ENCODE measurements around the gene ZNF48.

The ZNF48 gene

GRCh38 chr16:30416047-30416603, 20.9 kb downstream of the ZNF48 start:
- H3K9ac ChIP-seq (ENCODE audit: low read length) = no peak overlapping the region
- no peaks in the 10 kb centered on the region for H3K27me3 ChIP-seq (ENCODE audit: control insufficient read depth, insufficient read depth, low read length)
- H3K36me3 ChIP-seq (ENCODE audit: control insufficient read depth, insufficient read depth, low read length) = peaks cover 42% of the 10 kb centered on the region
- no peaks in the 10 kb centered on the region for H3K9me3 ChIP-seq (ENCODE audit: control insufficient read depth, insufficient read depth, low read depth, low read length)
- no peak overlapping the region for H3K27ac ChIP-seq (ENCODE audit: low read depth, low read length)
- peaks cover 11% of the 10 kb centered on the region for H3K4me1 ChIP-seq (ENCODE audit: control insufficient read depth, insufficient read depth, low read length)
- no peak overlapping the region for H3K4me3 ChIP-seq (ENCODE audit: low read depth, low read length)

GRCh38 chr16:30416624-30417528, 21.7 kb downstream of the ZNF48 start:
- H3K4me1 ChIP-seq (ENCODE audit: control insufficient read depth, insufficient read depth, low read length) = peaks cover 11% of the 10 kb centered on the region
- peaks cover 40% of the 10 kb centered on the region for H3K36me3 ChIP-seq (ENCODE audit: control insufficient read depth, insufficient read depth, low read length)
- peak overlapping the region; percentile 60 for H3K9ac ChIP-seq (ENCODE audit: low read length)
- H3K9me3 ChIP-seq (ENCODE audit: control insufficient read depth, insufficient read depth, low read depth, low read length) = no peaks in the 10 kb centered on the region
- no peak overlapping the region for H3K27ac ChIP-seq (ENCODE audit: low read depth, low read length)
- H3K4me3 ChIP-seq (ENCODE audit: low read depth, low read length) = peak overlapping the region; percentile 66
- no peaks in the 10 kb centered on the region for H3K27me3 ChIP-seq (ENCODE audit: control insufficient read depth, insufficient read depth, low read length)

- no peaks in the 10 kb centered on the region for H3K27me3 ChIP-seq (ENCODE audit: control insufficient read depth, insufficient read depth, low read length)
- peak overlapping the region; percentile 60 for H3K9ac ChIP-seq (ENCODE audit: low read length)
- H3K4me1 ChIP-seq (ENCODE audit: control insufficient read depth, insufficient read depth, low read length) = peaks cover 11% of the 10 kb centered on the region
- H3K27ac ChIP-seq (ENCODE audit: low read depth, low read length) = peak overlapping the region; percentile 15; the same call in 1 of the 2 replicates
- peak overlapping the region; percentile 66 for H3K4me3 ChIP-seq (ENCODE audit: low read depth, low read length)
- H3K36me3 ChIP-seq (ENCODE audit: control insufficient read depth, insufficient read depth, low read length) = peaks cover 38% of the 10 kb centered on the region
- no peaks in the 10 kb centered on the region for H3K9me3 ChIP-seq (ENCODE audit: control insufficient read depth, insufficient read depth, low read depth, low read length)
Observed at GRCh38 chr16:30417529-30418349, 22.5 kb downstream of the ZNF48 start.

GRCh38 chr16:30418350-30419181, 23.3 kb downstream of the ZNF48 start:
- Histone ChIP-seq H3K4me3 (ENCODE audit: low read depth, low read length) (peak overlapping the region; percentile 66), H3K27ac (ENCODE audit: low read depth, low read length) (peak overlapping the region; percentile 15; the same call in 1 of the 2 replicates), H3K27me3 (ENCODE audit: control insufficient read depth, insufficient read depth, low read length) (no peaks in the 10 kb centered on the region), H3K4me1 (ENCODE audit: control insufficient read depth, insufficient read depth, low read length) (peaks cover 11% of the 10 kb centered on the region), H3K9me3 (ENCODE audit: control insufficient read depth, insufficient read depth, low read depth, low read length) (no peaks in the 10 kb centered on the region), H3K36me3 (ENCODE audit: control insufficient read depth, insufficient read depth, low read length) (peaks cover 34% of the 10 kb centered on the region), H3K9ac (ENCODE audit: low read length) (peak overlapping the region; percentile 60)

- Histone ChIP-seq H3K27me3 (ENCODE audit: control insufficient read depth, insufficient read depth, low read length) (no peaks in the 10 kb centered on the region), H3K36me3 (ENCODE audit: control insufficient read depth, insufficient read depth, low read length) (peaks cover 45% of the 10 kb centered on the region), H3K9me3 (ENCODE audit: control insufficient read depth, insufficient read depth, low read depth, low read length) (no peaks in the 10 kb centered on the region), H3K4me3 (ENCODE audit: low read depth, low read length) (no peak overlapping the region), H3K27ac (ENCODE audit: low read depth, low read length) (no peak overlapping the region), H3K9ac (ENCODE audit: low read length) (no peak overlapping the region), H3K4me1 (ENCODE audit: control insufficient read depth, insufficient read depth, low read length) (peaks cover 11% of the 10 kb centered on the region)
Observed at GRCh38 chr16:30421010-30421409, 25.8 kb downstream of the ZNF48 start.

GRCh38 chr16:30428055-30428454, 32.8 kb downstream of the ZNF48 start:
- no peak overlapping the region for H3K27ac ChIP-seq (ENCODE audit: low read depth, low read length)
- H3K9me3 ChIP-seq (ENCODE audit: control insufficient read depth, insufficient read depth, low read depth, low read length) = no peaks in the 10 kb centered on the region
- H3K27me3 ChIP-seq (ENCODE audit: control insufficient read depth, insufficient read depth, low read length) = no peaks in the 10 kb centered on the region
- no peak overlapping the region for H3K4me3 ChIP-seq (ENCODE audit: low read depth, low read length)
- H3K36me3 ChIP-seq (ENCODE audit: control insufficient read depth, insufficient read depth, low read length) = peaks cover 33% of the 10 kb centered on the region
- peaks cover 10% of the 10 kb centered on the region for H3K4me1 ChIP-seq (ENCODE audit: control insufficient read depth, insufficient read depth, low read length)
- no peak overlapping the region for H3K9ac ChIP-seq (ENCODE audit: low read length)

GRCh38 chr16:30429418-30429677, 34.1 kb downstream of the ZNF48 start:
- H3K27ac ChIP-seq (ENCODE audit: low read depth, low read length) = no peak overlapping the region
- peak overlapping the region; percentile 76 for H3K9ac ChIP-seq (ENCODE audit: low read length)
- peaks cover 10% of the 10 kb centered on the region for H3K4me1 ChIP-seq (ENCODE audit: control insufficient read depth, insufficient read depth, low read length)
- peaks cover 22% of the 10 kb centered on the region for H3K36me3 ChIP-seq (ENCODE audit: control insufficient read depth, insufficient read depth, low read length)
- H3K9me3 ChIP-seq (ENCODE audit: control insufficient read depth, insufficient read depth, low read depth, low read length) = no peaks in the 10 kb centered on the region
- H3K4me3 ChIP-seq (ENCODE audit: low read depth, low read length) = peak overlapping the region; percentile 81
- no peaks in the 10 kb centered on the region for H3K27me3 ChIP-seq (ENCODE audit: control insufficient read depth, insufficient read depth, low read length)

GRCh38 chr16:30429678-30430427, 34.6 kb downstream of the ZNF48 start, which contains the start of gene DCTPP1:
DCTPP1 (minus strand) TSS chr16:30430030; CDS start chr16:30429980, 50 bp downstream.
- Histone ChIP-seq H3K9ac (ENCODE audit: low read length) (peak within 1 kb of the TSS; percentile 76), H3K4me3 (ENCODE audit: low read depth, low read length) (peak within 1 kb of the TSS; percentile 81), H3K4me1 (ENCODE audit: control insufficient read depth, insufficient read depth, low read length) (peaks cover 10% of the 10 kb centered on the region), H3K27me3 (ENCODE audit: control insufficient read depth, insufficient read depth, low read length) (no peaks in the 10 kb centered on the region), H3K9me3 (ENCODE audit: control insufficient read depth, insufficient read depth, low read depth, low read length) (no peaks in the 10 kb centered on the region), H3K36me3 (ENCODE audit: control insufficient read depth, insufficient read depth, low read length) (peaks cover 17% of the 10 kb centered on the region), H3K27ac (ENCODE audit: low read depth, low read length) (no peak within 1 kb of the TSS)

- Histone ChIP-seq H3K4me1 (ENCODE audit: control insufficient read depth, insufficient read depth, low read length) (peaks cover 10% of the 10 kb centered on the region), H3K27ac (ENCODE audit: low read depth, low read length) (no peak overlapping the region), H3K4me3 (ENCODE audit: low read depth, low read length) (peak overlapping the region; percentile 31), H3K27me3 (ENCODE audit: control insufficient read depth, insufficient read depth, low read length) (no peaks in the 10 kb centered on the region), H3K36me3 (ENCODE audit: control insufficient read depth, insufficient read depth, low read length) (peaks cover 15% of the 10 kb centered on the region), H3K9ac (ENCODE audit: low read length) (no peak overlapping the region), H3K9me3 (ENCODE audit: control insufficient read depth, insufficient read depth, low read depth, low read length) (no peaks in the 10 kb centered on the region)
Observed at GRCh38 chr16:30430428-30430970, 35.3 kb downstream of the ZNF48 start.

GRCh38 chr16:30434852-30435251, 39.6 kb downstream of the ZNF48 start:
- Histone ChIP-seq H3K36me3 (ENCODE audit: control insufficient read depth, insufficient read depth, low read length) (no peaks in the 10 kb centered on the region), H3K4me3 (ENCODE audit: low read depth, low read length) (no peak overlapping the region), H3K9me3 (ENCODE audit: control insufficient read depth, insufficient read depth, low read depth, low read length) (no peaks in the 10 kb centered on the region), H3K9ac (ENCODE audit: low read length) (no peak overlapping the region), H3K4me1 (ENCODE audit: control insufficient read depth, insufficient read depth, low read length) (peaks cover 5% of the 10 kb centered on the region), H3K27me3 (ENCODE audit: control insufficient read depth, insufficient read depth, low read length) (no peaks in the 10 kb centered on the region), H3K27ac (ENCODE audit: low read depth, low read length) (no peak overlapping the region)
